ENCODE measurements around the gene ZBTB21. TPM values are rescaled to one million over a fixed set of nuclear protein-coding genes. Genes with fewer than 3 reads are reported as not detected.
A peak's percentile ranks its signal among the peaks of the same experiment; 100 is the strongest.

Gene ZBTB21
- total and polyA plus RNA-seq, 7 donors = 0.49 to 8.8 (median 4.5) TPM

DNA sequence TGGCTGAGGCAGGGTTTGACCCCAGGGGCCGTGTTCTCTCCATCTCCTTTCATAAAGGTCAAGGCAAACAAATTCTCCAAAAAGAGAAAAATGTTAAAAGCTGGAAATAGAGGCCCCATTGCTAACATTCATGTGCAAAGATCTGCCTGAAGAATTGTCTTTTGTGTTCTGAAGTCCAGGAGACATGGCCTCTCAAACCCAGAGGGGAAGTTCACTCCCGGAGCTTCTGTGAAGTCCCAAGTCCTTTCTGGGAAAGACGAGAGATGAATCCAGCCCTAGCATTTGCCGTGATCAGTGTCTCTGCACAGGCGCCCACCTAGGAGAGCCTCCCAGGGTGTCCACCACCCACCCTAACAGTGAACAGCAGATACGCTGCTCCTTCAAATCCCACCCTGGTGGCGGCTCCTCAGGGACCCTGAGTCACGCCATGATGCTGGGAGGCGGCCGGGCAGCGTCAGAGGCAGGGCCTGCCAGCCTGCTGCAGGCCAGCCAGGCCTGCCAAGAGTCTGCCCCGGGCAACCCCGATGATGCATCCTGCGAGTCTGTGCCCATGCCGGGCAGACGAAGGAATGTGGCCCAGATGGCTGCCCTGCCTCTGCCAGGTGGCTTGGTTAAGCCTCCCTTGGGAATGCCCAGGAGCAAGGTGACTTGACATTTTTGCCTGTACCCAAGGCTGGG is 51.1 kb downstream of the ZBTB21 start:
- peak; percentile 65 to 69 for DNase-seq
- 25 to 57% (median 29%) methylated on average over 16 of the region's 16 CpGs for WGBS, 3 donors
- peaks cover 21% of the 10 kb centered on the region for H3K4me1 ChIP-seq

DNA sequence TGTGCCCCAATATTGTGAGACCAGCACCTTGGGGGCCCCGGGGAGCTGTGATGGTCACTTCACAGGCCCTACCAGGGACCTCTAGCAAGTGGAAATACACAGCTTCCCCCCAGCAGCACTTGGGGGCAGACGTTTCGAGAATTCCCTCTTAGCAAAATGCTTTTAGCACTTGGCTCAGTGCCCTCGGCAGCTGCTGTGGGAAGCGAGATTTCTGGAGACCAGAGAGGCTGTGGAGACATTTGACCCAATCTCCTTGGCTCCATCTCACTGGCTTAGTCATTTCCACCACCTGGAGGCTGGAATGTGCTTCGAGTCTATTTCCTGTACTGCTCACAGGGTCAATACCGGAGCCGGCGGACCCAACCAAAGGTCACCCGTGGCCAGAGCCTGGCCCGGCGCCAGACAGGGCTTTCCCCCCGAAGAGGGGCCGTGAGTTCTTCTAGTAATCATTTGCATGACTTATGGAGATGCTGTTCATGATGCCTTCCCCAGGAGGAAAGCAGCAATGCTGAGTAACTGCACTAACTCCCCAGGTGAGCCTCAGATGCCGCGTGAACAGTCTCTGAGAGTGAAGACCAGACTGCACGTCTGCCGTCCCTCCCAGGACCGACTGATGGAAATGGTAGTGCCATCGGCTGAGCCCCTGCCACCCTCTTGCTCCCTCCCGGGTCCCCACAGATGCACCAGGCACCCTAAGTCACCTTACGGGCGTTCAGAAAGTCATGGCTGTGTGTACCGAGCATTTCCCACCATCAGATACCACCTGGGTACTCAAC is 52.0 kb downstream of the ZBTB21 start:
- 28 to 29% (median 28%) methylated on average over 24 of the region's 24 CpGs for WGBS, 3 donors
- TF ChIP-seq, protein P1, sequence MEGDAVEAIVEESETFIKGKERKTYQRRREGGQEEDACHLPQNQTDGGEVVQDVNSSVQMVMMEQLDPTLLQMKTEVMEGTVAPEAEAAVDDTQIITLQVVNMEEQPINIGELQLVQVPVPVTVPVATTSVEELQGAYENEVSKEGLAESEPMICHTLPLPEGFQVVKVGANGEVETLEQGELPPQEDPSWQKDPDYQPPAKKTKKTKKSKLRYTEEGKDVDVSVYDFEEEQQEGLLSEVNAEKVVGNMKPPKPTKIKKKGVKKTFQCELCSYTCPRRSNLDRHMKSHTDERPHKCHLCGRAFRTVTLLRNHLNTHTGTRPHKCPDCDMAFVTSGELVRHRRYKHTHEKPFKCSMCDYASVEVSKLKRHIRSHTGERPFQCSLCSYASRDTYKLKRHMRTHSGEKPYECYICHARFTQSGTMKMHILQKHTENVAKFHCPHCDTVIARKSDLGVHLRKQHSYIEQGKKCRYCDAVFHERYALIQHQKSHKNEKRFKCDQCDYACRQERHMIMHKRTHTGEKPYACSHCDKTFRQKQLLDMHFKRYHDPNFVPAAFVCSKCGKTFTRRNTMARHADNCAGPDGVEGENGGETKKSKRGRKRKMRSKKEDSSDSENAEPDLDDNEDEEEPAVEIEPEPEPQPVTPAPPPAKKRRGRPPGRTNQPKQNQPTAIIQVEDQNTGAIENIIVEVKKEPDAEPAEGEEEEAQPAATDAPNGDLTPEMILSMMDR (IDR thresholded peaks at IDR 0.05) = peak; percentile 35
- DNase-seq (peak; percentile 76 to 82), ATAC-seq (peak; percentile 66 to 76 (median 70))
- Histone ChIP-seq H3K4me3 (no peak overlapping the region), H3K36me3 (ENCODE audit: insufficient read depth in 1 of 2, low read depth in 1 of 2) (no peaks in the 10 kb centered on the region), H3K9me3 (no peaks in the 10 kb centered on the region), H3K27me3 (ENCODE audit: insufficient read depth in 3 of 3, low read length in 2 of 3) (peaks cover 0 to 5% (median 0%) of the 10 kb centered on the region in 3 donors), H3K27ac (peak overlapping the region; percentile 60), H3K4me1 (peaks cover 21% of the 10 kb centered on the region)
- intact Hi-C loops (cut with DNase I) = no loop called here

More for the DNA sequence above, 51.1 kb downstream of the ZBTB21 start:
- peak; percentile 79 to 90 (median 82) for ATAC-seq
- Histone ChIP-seq H3K9me3 (no peaks in the 10 kb centered on the region), H3K4me3 (no peak overlapping the region), H3K27me3 (ENCODE audit: insufficient read depth in 3 of 3, low read length in 2 of 3) (peaks cover 0 to 11% (median 0%) of the 10 kb centered on the region in 3 donors), H3K36me3 (ENCODE audit: insufficient read depth in 1 of 2, low read depth in 1 of 2) (no peaks in the 10 kb centered on the region), H3K27ac (peak overlapping the region; percentile 60)
- TF ChIP-seq, protein P1 (IDR thresholded peaks at IDR 0.05) = no peak
- intact Hi-C loops (cut with DNase I) = no loop called here

DNA sequence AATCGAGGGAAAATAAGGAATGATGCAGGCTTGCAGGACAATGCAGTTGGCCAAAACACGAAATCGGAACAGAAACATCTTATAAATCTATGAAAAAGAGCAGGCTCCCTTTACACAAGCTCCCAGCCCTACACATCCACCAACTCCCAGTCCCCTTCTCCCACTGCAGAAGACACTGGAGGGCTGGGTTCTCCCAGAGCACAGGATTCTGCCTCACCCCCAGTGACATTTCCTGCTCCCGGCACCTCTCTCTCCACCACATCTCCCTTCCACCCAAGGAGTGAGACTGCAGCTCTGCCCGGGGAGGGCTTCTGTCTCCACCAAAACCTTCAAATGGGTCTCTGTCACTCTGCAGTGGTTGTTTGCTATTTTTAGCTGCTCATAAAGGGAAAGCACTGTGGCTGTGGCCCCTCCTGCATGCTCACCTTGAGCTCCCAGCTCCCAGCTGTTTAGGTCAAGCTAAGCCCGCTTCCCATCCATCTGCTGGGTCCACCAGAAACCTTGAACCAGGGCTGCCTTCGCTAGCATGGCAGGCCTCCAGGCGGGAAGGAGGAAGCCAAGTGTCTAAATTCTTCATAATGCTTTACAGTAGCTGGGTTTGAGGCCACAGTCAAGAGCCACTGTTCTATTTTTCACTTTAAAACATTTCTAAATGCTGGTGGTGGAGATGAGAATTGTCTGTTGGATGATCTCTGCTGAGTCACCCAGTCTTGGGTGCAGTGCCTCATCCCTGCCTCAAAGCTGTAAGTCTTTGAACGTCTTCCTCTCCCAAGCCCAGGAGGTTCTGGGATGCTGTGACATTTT is 53.0 kb downstream of the ZBTB21 start:
- Histone ChIP-seq H3K4me1 (peaks cover 31% of the 10 kb centered on the region), H3K36me3 (ENCODE audit: insufficient read depth in 1 of 2, low read depth in 1 of 2) (no peaks in the 10 kb centered on the region), H3K9me3 (no peaks in the 10 kb centered on the region), H3K27ac (peak overlapping the region; percentile 60), H3K27me3 (ENCODE audit: insufficient read depth in 3 of 3, low read length in 2 of 3) (peaks cover 0 to 10% (median 0%) of the 10 kb centered on the region in 3 donors), H3K4me3 (no peak overlapping the region)
- DNase-seq (no peak), ATAC-seq (no peak)
- WGBS, 3 donors = 67 to 79% (median 69%) methylated on average over 9 of the region's 9 CpGs
- intact Hi-C loops (cut with DNase I) = no loop called here
- TF ChIP-seq, protein P1 (IDR thresholded peaks at IDR 0.05) = no peak

DNA sequence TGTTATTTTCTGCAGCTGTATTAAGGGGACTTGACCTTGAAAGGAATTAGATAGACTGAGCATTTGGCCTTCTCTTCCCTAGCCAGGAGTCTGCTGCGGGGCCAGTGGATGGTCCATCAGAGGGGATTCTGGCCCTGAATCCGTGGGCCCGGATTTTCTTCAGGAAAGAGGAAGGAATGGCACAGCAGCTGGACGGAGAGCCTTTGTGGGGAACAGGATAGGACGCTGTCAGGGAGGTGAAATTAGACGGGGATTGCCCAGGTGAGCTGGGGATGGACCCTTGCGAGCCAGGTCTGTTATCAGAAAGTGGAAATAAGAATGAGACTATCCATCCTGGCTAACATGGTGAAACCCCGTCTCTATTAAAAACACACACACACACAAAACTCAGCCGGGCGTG is 54.6 kb downstream of the ZBTB21 start:
- peaks cover 33% of the 10 kb centered on the region for H3K4me1 ChIP-seq
- TF ChIP-seq, protein P1 (IDR thresholded peaks at IDR 0.05) = no peak

More for the DNA sequence above, 54.6 kb downstream of the ZBTB21 start:
- Histone ChIP-seq H3K36me3 (ENCODE audit: insufficient read depth in 1 of 2, low read depth in 1 of 2) (no peaks in the 10 kb centered on the region), H3K27me3 (ENCODE audit: insufficient read depth in 3 of 3, low read length in 2 of 3) (peaks cover 0 to 11% (median 0%) of the 10 kb centered on the region in 3 donors), H3K4me3 (no peak overlapping the region), H3K9me3 (no peaks in the 10 kb centered on the region), H3K27ac (no peak overlapping the region)
- DNase-seq = no peak
- ATAC-seq = no peak
- WGBS, 3 donors = 84 to 88% (median 86%) methylated on average over 10 of the region's 10 CpGs
- intact Hi-C loops (cut with DNase I) = no loop called here

Measured in psoas muscle (tissue), 8 donors.